ENCODE results near the gene ABO. TPM values are rescaled to one million over a fixed set of nuclear protein-coding genes. Genes with fewer than 3 reads are reported as not detected.
A peak's percentile ranks its signal among the peaks of the same experiment; 100 is the strongest.
"Not testable (repeated sequence)": the region's sequence is repeated elsewhere in the genome, so short reads cannot be mapped to it uniquely, and the experiment has no call there.

ABO gene
- 0.65 and 2.5 TPM in 2 replicates for total RNA-seq

DNA sequence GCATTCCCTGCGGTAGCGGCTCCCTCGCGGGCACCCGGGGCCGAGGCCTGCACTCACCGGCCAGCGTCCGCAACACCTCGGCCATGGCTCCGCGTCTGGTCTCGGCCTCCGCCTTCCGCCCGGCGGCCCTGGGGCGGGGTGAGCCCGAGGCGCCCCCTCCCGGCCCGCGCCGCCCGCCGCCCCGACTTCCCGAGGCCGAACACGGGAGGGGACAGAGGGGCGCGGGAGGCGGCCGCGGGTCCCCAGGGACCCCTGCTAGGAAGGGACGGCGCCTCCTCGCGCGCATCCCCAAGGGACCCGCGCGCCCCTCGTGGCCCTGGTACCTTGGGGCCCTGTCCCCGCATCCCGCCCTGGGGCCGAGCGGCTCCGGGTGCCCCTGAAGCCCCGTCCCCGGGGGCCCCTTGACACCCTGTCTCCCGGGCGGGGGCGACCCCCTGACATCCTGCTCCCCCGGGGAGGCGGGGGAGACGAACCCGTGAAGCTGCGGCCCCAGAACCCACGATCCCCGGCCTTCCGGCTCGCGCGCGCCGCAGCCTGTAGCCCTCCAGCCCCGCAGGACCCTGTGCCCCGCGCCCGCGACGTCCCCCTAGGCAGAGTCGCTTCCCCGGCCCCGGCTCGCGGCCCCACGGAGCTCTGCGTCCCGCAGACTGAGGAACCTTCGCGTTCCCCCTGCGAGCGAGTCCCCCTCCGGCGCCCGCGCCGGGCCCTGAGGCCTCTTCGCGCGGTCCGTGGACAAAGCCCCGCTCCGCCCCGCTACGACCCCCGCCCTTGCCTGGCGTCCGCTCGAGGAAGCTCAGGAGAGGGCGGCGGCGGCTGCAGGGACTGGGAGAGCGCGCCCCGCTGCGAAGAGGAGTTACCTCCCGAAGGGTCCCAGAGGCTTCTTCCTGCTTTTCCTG lies at the start of gene ABO:
TSS of gene ABO (minus strand) at position 97 of the 896 bp plus-strand sequence.
- peak within 1 kb of the TSS; percentile 64 for H3K4me3 ChIP-seq (ENCODE audit: low read depth, low read length)
- TF ChIP-seq, protein P1, sequence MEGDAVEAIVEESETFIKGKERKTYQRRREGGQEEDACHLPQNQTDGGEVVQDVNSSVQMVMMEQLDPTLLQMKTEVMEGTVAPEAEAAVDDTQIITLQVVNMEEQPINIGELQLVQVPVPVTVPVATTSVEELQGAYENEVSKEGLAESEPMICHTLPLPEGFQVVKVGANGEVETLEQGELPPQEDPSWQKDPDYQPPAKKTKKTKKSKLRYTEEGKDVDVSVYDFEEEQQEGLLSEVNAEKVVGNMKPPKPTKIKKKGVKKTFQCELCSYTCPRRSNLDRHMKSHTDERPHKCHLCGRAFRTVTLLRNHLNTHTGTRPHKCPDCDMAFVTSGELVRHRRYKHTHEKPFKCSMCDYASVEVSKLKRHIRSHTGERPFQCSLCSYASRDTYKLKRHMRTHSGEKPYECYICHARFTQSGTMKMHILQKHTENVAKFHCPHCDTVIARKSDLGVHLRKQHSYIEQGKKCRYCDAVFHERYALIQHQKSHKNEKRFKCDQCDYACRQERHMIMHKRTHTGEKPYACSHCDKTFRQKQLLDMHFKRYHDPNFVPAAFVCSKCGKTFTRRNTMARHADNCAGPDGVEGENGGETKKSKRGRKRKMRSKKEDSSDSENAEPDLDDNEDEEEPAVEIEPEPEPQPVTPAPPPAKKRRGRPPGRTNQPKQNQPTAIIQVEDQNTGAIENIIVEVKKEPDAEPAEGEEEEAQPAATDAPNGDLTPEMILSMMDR (conservative IDR thresholded peaks at IDR 0.05; ENCODE audit: low read depth, low read length) = peak; percentile 2
- no peak for DNase-seq (ENCODE audit: low read depth)

DNA sequence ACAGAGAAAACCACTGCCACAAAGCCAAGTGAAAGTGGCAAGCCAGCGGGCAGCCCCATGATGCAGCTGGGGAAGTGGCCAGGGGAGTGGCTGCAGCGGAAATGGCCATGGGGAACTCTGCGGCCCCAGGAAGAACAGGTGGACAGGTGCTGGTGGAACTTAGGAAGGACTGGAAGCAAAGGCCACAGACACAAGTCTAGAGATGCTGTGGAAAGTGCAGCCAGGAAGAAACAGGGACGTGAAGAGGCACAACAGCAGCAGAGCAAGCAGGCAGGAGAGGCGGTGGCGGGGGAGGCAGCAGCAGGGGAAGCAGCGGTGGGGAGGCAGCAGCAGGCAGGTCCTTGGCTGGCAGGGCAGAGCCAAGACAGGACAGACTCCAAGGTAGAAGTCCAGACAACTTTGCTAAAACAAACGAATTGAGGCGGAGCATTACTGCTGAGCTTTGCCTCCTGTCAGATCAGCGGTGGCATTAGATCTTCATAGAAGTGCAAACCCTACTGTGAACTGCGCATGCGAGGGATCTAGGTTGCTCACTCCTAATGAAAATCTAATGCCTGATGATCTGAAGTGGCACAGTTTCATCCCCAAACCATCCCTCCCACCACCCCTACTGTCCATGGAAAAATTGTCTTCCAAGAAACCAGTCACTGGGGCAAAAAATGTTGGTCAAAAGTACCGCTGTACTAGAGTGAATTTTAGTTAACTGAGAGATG lies 49.1 kb upstream of the ABO start:
- TF ChIP-seq, protein P1 (conservative IDR thresholded peaks at IDR 0.05; ENCODE audit: low read depth, low read length) = no peak
- no peak for DNase-seq (ENCODE audit: low read depth)
- no peak overlapping the region for H3K4me3 ChIP-seq (ENCODE audit: low read depth, low read length)

DNA sequence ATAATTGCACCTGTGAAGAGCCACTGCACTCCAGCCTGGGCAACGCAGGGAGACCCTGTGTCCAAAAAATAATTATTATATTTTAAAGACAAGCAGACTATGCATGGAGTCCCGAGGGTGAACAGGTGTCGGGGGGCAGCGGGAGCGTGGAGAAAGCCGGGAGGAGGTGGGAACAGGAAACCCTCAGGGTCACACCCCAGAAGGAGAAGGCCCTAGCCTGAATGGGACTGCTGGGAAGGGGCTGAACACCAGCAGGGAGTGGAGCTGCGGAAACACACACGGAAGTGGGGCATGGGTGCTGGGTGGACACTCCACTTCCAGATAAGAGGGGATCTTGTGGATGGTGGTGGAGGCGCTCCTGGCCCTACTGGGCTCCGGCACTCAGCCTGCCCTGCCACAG lies 48.2 kb upstream of the ABO start:
- DNase-seq (ENCODE audit: low read depth) = no peak
- TF ChIP-seq, protein P1 (conservative IDR thresholded peaks at IDR 0.05; ENCODE audit: low read depth, low read length) = no peak
- no peak overlapping the region for H3K4me3 ChIP-seq (ENCODE audit: low read depth, low read length)

DNA sequence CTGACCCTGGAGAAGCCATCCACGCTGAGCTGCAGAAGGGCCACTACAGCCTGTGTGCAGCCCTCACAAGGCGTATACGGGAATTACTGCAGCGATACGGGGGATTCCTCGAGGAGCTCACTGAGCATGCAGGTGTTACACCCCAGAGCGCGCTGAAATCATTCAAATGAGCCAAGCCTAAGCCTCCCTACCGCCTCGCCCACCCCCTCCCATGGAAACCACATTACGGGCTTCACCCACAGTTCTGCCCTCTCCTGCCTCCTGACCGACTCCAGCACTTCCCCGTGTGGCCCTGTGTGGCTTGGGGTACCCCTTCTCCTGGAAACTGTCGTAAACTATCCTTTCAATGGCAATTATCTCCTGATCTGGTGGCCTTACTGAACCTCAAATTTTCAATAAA lies 47.7 kb upstream of the ABO start:
- DNase-seq (ENCODE audit: low read depth) = no peak
- TF ChIP-seq, protein P1 (conservative IDR thresholded peaks at IDR 0.05; ENCODE audit: low read depth, low read length) = no peak
- no peak overlapping the region for H3K4me3 ChIP-seq (ENCODE audit: low read depth, low read length)

DNA sequence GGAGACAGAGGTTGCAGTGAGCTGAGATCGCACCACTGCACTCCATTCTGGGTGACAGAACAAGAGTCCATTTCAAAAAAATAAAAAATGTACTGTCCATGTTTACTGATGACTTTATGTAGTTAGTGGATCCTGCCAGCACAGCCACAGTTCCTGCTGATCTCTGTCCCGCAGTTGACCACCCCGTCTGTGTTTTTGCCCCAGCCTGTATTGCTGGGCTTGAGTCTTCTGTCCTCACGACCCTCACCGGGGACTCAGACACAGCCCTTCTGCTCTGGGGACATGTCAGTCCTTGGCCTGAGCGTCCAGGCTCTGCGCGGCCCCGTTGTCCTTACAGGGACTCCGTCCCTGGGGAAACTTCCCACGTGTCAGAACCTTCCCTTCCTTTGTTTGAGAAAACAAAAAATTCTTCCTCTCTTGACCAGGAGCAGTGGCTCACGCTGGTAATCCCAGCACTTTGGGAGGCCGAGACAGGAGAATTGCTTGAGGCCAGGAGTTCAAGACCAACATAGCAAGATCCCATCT lies 46.5 kb upstream of the ABO start:
- no peak overlapping the region for H3K4me3 ChIP-seq (ENCODE audit: low read depth, low read length)
- TF ChIP-seq, protein P1 (conservative IDR thresholded peaks at IDR 0.05; ENCODE audit: low read depth, low read length) = no peak

DNA sequence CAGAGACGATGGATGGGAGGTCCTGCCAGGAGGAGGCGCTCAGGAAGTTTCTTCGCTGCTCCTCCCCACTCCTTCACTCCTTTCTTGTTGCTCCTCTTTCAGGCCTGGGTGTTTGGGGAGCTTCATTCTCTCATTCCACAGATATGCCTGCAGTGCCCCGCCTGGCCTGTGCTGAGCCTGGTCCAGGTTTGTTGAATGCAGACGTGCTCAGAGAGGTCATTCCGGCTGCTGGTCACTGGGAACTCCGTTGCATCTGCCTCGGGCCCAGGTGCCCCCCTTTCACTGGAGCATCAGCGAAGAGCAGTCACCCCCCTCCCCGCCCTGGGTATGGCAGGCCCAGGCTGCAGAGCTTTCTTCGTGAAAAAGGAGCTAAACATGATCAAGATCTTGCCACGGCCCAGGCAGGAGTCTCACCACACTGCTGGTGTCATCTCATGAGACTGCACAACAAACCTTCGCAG lies 45.5 kb upstream of the ABO start:
- TF ChIP-seq, protein P1 (conservative IDR thresholded peaks at IDR 0.05; ENCODE audit: low read depth, low read length) = no peak
- no peak overlapping the region for H3K4me3 ChIP-seq (ENCODE audit: low read depth, low read length)
- no peak for DNase-seq (ENCODE audit: low read depth)

More for the DNA sequence above, 46.5 kb upstream of the ABO start:
- DNase-seq (ENCODE audit: low read depth) = no peak

DNA sequence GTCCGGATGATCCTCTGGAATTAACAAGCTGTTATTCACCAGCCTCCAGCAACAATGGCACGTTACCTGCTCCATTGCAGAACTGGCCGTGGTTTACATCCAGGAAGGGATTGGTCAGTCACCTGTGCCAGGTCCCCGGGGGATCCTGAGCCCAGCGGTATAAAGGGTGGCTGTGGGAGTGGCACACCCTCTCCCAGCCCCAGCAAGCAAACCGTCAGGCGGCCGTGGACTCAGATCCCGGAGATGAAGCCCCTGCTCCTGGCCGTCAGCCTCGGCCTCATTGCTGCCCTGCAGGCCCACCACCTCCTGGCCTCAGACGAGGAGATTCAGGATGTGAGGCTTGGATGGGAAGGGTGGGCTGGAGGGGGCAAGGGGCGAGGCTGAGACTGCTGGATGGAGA lies 42.5 kb upstream of the ABO start:
- DNase-seq (ENCODE audit: low read depth) = not testable (repeated sequence)

More for the DNA sequence above, 42.5 kb upstream of the ABO start:
- H3K4me3 ChIP-seq (ENCODE audit: low read depth, low read length) = not testable (repeated sequence)

Data from epithelial cell of proximal tubule (primary cell).